Keratinocyte (primary cell): ENCODE results near the gene PCDHB6.
"Not testable (repeated sequence)": the region's sequence is repeated elsewhere in the genome, so short reads cannot be mapped to it uniquely, and the experiment has no call there.

Source experiments
- CTCF ChIP-seq, 3 experiments: IDR thresholded peaks in 1 of 3; conservative IDR thresholded peaks in 1 of 3; optimal IDR thresholded peaks in 1 of 3; 2 replicates in 2 of 3; 3 replicates in 1 of 3; pipeline versions ENCODE3 to v1.5.1; 2011; ENCODE audit warnings: low read length in 3 of 3, mild to moderate bottlenecking in 3 of 3, moderate library complexity in 2 of 3, control low read depth in 1 of 3, inconsistent platforms in 1 of 3; ENCODE audit not compliant: insufficient read depth in 2 of 3; ENCODE audit errors: extremely low read depth in 1 of 3
- EZH2 ChIP-seq: IDR thresholded peaks from one replicate; pipeline ENCODE4 v1.6.1; 2012; ENCODE audit warnings: inconsistent platforms, mild to moderate bottlenecking, low read length, moderate library complexity

GRCh38 chr5:141201126-141201525 lies 51.3 kb downstream of the PCDHB6 start:
- not testable (repeated sequence) for TF ChIP-seq CTCF (optimal IDR thresholded peaks at IDR 0.05 in 1 of 3, IDR thresholded peaks at IDR 0.05 in 1 of 3, conservative IDR thresholded peaks at IDR 0.05 in 1 of 3; ENCODE audit: extremely low read depth in 1 of 3, insufficient read depth in 2 of 3, low read length in 3 of 3); EZH2
